D721Med (cell line): ENCODE measurements around the gene SMCHD1.

Source experiments
- DNase-seq: peaks from one replicate; pipeline ENCODE4 v3.0.0; 2011; ENCODE audit warnings: low spot score; ENCODE audit not compliant: insufficient read length
- FAIRE-seq: peaks from 2 replicates; lab custom pipeline; 2011; peaks lifted over from hg19 to GRCh38; lab: Jason Lieb, UNC
- TF ChIP-seq, protein P1 (sequence below): IDR thresholded peaks from 2 replicates; pipeline ENCODE4 v1.5.1; 2012; ENCODE audit warnings: mild to moderate bottlenecking, control low read depth; ENCODE audit not compliant: insufficient read depth; ENCODE audit errors: missing control alignments

The SMCHD1 gene

DNA sequence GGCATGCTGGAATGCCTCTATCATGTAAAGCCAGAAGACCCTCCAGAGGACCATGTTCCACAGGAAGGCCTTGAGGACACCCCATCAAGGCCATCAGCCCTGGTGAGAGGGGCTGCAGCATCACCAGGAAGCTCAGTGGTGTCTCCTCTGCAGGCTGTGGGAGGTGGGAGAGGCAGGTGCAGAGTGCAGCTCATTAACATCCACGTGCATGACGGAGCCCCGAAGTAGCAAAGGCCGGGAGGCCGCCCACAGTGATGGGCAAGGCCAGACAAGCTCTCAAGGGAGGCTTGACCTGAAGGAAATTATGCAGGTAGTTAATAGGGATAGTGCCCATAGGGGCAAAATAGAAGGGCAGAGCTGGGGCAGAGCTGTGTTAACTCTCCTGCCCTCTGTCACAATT, 30.3 kb upstream of the SMCHD1 start:
- no peak for DNase-seq
- no peak for FAIRE-seq

DNA sequence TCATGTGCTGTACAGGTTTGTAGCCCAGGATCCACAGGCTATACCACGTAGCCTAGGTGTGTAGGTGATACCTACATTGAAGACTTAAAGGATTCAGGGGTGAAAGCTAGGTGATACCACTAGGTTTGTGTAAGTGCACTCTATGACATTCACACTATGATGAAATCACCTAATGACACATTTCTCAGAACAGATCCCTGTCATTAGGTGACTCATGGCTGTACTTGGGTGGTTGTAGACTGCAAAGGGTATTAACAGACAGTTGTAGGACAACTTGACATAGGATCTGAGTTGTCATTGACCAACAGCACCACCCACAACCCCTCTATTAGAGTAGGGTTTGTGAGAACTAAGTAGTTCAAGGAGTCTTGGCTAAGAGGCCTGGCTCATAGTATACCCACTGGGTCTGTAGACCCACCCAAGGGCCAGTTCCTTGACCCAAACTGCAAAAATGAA, 27.7 kb upstream of the SMCHD1 start:
- no peak for FAIRE-seq
- DNase-seq, result no peak
- TF ChIP-seq, protein P1, sequence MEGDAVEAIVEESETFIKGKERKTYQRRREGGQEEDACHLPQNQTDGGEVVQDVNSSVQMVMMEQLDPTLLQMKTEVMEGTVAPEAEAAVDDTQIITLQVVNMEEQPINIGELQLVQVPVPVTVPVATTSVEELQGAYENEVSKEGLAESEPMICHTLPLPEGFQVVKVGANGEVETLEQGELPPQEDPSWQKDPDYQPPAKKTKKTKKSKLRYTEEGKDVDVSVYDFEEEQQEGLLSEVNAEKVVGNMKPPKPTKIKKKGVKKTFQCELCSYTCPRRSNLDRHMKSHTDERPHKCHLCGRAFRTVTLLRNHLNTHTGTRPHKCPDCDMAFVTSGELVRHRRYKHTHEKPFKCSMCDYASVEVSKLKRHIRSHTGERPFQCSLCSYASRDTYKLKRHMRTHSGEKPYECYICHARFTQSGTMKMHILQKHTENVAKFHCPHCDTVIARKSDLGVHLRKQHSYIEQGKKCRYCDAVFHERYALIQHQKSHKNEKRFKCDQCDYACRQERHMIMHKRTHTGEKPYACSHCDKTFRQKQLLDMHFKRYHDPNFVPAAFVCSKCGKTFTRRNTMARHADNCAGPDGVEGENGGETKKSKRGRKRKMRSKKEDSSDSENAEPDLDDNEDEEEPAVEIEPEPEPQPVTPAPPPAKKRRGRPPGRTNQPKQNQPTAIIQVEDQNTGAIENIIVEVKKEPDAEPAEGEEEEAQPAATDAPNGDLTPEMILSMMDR, result no peak

More for the DNA sequence above, 30.3 kb upstream of the SMCHD1 start:
- TF ChIP-seq, protein P1, result no peak

DNA sequence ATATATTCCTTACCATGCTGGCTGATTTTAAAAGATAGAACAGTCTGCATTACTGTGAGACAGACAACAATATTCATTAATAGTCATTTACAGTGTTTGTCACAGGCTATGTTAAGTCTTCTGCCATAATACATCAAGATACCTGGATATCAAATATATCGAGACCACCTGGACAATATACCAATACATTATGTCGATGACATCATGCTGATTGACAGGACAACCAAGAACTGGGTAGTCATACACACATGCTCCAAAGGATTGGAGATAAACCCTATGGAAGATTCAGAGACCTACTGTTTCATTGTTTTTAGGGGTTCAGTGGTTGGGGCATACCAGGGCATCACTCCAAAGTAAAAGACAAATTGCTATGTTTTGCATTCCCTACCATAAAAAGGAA, 26.5 kb upstream of the SMCHD1 start:
- no peak for DNase-seq
- no peak for FAIRE-seq
- TF ChIP-seq, protein P1, result no peak

DNA sequence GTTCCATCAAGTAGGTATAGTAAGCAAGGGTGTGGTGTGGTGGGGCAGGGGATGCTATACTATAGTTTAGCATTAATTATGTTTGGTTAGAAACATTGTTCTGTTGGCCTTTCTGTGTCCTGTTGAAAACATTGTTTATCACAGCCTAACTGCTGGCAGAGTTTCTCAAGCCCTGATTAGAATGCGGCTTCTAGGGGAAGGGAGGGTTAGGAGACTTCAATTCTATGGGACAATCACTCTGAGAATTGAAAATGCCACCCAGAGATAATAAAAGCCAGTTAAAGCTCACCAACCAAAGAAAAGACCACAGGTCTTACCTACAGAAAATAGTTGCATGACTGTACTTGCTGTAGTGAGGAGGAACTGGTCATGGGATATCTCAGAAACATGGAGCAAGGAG, 19.9 kb upstream of the SMCHD1 start:
- no peak for DNase-seq
- TF ChIP-seq, protein P1, result no peak
- no peak for FAIRE-seq

DNA sequence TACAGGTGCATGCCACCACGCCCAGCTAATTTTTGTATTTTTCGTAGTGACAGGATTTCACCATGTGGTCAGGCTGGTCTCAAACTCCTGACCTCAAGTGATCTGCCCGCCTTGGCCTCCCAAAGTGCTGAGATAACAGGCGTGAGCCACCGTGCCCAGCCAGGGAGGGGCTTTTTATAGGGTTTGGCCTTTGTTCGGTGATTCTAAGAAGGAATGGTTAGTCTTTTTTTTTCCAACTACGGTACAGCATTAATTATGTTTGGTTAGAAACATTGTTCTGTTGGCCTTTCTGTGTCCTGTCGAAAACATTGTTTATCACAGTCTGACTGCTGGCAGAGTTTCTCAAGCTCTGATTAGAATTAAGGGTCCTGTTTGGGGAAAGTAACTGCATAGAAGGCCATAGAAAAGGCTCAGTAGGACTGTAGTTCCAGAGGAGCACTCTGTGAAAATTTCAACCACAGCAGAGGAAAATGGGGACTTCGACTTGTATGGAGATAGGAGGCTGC, 19.3 kb upstream of the SMCHD1 start:
- FAIRE-seq (no peak), DNase-seq (no peak)
- TF ChIP-seq, protein P1, result no peak

DNA sequence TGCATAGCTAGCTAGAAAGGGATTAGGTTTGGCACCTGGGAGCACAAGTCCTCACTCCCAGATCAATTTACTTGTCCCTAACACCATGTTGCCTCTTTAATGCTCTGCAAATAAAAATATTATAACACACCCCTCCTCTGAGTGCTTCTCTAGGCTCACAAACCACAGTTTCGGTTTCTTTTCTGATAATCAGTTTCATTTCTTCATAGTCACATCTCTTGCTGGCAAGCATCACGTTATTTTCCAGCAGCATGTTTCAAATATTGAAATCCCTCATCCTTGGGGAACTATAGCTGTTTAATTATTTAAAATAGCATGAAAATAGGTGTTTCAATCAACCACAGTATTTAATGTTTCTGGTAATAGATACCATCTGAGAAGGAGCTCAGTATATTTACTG, 13.9 kb upstream of the SMCHD1 start:
- FAIRE-seq (no peak), DNase-seq (no peak)
- TF ChIP-seq, protein P1, result no peak

DNA sequence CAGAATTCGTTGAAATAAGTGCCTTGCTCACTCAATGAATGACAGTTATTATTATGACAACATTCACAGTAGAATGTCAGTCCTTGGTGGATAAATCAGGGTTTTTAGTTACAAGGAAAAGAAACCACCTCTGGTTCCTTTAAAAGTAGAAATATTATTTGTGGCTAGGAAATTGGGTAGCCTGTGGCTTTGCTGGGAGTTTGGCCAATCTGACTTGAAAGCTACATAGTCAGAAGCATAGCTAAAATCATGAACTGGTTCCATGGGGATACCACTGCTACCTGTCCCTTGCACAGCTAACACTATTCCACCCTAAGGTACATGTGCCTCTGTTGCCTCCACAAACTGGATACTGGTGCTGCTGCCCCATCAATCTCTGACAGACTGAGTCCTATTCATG, 12.8 kb upstream of the SMCHD1 start:
- DNase-seq, result no peak
- TF ChIP-seq, protein P1, result no peak
- no peak for FAIRE-seq
